Measurements from ENCODE around the gene MGST1. TPM values are rescaled to one million over a fixed set of nuclear protein-coding genes. Genes with fewer than 3 reads are reported as not detected.

Gene MGST1
- polyA plus RNA-seq, 1 donor (not counting 4 experiments of a cell fraction or from before 2014, with no cell fraction given): 160 TPM

- Histone ChIP-seq H3K79me2 (ENCODE audit: control insufficient read depth, insufficient read depth, low read length) (no peaks in the 10 kb centered on the region), H3K4me3 (ENCODE audit: control insufficient read depth in 2 of 3, extremely low read depth in 1 of 3, insufficient read depth in 2 of 3, low read depth in 1 of 3, low read length in 3 of 3) (no peak overlapping the region), H3K27ac (ENCODE audit: control insufficient read depth, insufficient read depth, low read length) (no peak overlapping the region), H3K4me1 (ENCODE audit: control insufficient read depth, extremely low read depth, insufficient read depth, low read length) (no peaks in the 10 kb centered on the region), H2AFZ (ENCODE audit: control insufficient read depth, low read length) (no peak overlapping the region), H3K4me2 (ENCODE audit: control insufficient read depth, extremely low read depth, insufficient read depth, low read depth, low read length) (no peak overlapping the region), H3K27me3 (ENCODE audit: control insufficient read depth, extremely low read depth, insufficient read depth, low read length) (no peaks in the 10 kb centered on the region), H3K36me3 (ENCODE audit: control insufficient read depth in 2 of 2, extremely low read depth in 1 of 2, insufficient read depth in 2 of 2, low read length in 2 of 2) (no peaks in the 10 kb centered on the region), H4K20me1 (ENCODE audit: control insufficient read depth, extremely low read depth, insufficient read depth, low read length) (no peaks in the 10 kb centered on the region), H3K9me1 (ENCODE audit: control insufficient read depth, extremely low read depth, insufficient read depth, low read length) (no peaks in the 10 kb centered on the region), H3K9ac (ENCODE audit: control insufficient read depth, extremely low read depth, insufficient read depth, low read length) (no peak overlapping the region), H3K9me3 (ENCODE audit: control insufficient read depth, low read depth, low read length) (no peaks in the 10 kb centered on the region)
- no peak for TF ChIP-seq EZH2 (IDR thresholded peaks at IDR 0.05; ENCODE audit: low read length)
- dilution Hi-C loops (cut with MboI; ENCODE audit: extremely low pct_ligation_motif_present, low sequenced_read_pairs): no loop called here
- DNase-seq (ENCODE audit: low read depth, low spot score) (no peak), FAIRE-seq (no peak)
Observed at GRCh38 chr12:16387919-16388318, 40.5 kb downstream of the MGST1 start.

- DNase-seq (ENCODE audit: low read depth, low spot score) (no peak), FAIRE-seq (no peak)
- H2AFZ ChIP-seq (ENCODE audit: control insufficient read depth, low read length): no peak overlapping the region
- H3K27me3 ChIP-seq (ENCODE audit: control insufficient read depth, extremely low read depth, insufficient read depth, low read length): no peaks in the 10 kb centered on the region
- H3K4me3 ChIP-seq (ENCODE audit: control insufficient read depth in 2 of 3, extremely low read depth in 1 of 3, insufficient read depth in 2 of 3, low read depth in 1 of 3, low read length in 3 of 3): no peak overlapping the region
- no peak overlapping the region for H3K9ac ChIP-seq (ENCODE audit: control insufficient read depth, extremely low read depth, insufficient read depth, low read length)
- H3K79me2 ChIP-seq (ENCODE audit: control insufficient read depth, insufficient read depth, low read length): no peaks in the 10 kb centered on the region
- H4K20me1 ChIP-seq (ENCODE audit: control insufficient read depth, extremely low read depth, insufficient read depth, low read length): no peaks in the 10 kb centered on the region
- no peaks in the 10 kb centered on the region for H3K4me1 ChIP-seq (ENCODE audit: control insufficient read depth, extremely low read depth, insufficient read depth, low read length)
- no peak overlapping the region for H3K4me2 ChIP-seq (ENCODE audit: control insufficient read depth, extremely low read depth, insufficient read depth, low read depth, low read length)
- dilution Hi-C loops (cut with MboI; ENCODE audit: extremely low pct_ligation_motif_present, low sequenced_read_pairs): no loop called here
- no peaks in the 10 kb centered on the region for H3K9me1 ChIP-seq (ENCODE audit: control insufficient read depth, extremely low read depth, insufficient read depth, low read length)
- H3K36me3 ChIP-seq (ENCODE audit: control insufficient read depth in 2 of 2, extremely low read depth in 1 of 2, insufficient read depth in 2 of 2, low read length in 2 of 2): no peaks in the 10 kb centered on the region
- no peaks in the 10 kb centered on the region for H3K9me3 ChIP-seq (ENCODE audit: control insufficient read depth, low read depth, low read length)
- no peak overlapping the region for H3K27ac ChIP-seq (ENCODE audit: control insufficient read depth, insufficient read depth, low read length)
- no peak for TF ChIP-seq EZH2 (IDR thresholded peaks at IDR 0.05; ENCODE audit: low read length)
- TF ChIP-seq CTCF (optimal IDR thresholded peaks at IDR 0.05 in 1 of 3, IDR thresholded peaks at IDR 0.05 in 1 of 3, conservative IDR thresholded peaks at IDR 0.05 in 1 of 3; ENCODE audit: extremely low read depth in 1 of 3, insufficient read depth in 2 of 3, low read length in 3 of 3): no peak
Observed at GRCh38 chr12:16389594-16389993, 42.1 kb downstream of the MGST1 start.

DNA sequence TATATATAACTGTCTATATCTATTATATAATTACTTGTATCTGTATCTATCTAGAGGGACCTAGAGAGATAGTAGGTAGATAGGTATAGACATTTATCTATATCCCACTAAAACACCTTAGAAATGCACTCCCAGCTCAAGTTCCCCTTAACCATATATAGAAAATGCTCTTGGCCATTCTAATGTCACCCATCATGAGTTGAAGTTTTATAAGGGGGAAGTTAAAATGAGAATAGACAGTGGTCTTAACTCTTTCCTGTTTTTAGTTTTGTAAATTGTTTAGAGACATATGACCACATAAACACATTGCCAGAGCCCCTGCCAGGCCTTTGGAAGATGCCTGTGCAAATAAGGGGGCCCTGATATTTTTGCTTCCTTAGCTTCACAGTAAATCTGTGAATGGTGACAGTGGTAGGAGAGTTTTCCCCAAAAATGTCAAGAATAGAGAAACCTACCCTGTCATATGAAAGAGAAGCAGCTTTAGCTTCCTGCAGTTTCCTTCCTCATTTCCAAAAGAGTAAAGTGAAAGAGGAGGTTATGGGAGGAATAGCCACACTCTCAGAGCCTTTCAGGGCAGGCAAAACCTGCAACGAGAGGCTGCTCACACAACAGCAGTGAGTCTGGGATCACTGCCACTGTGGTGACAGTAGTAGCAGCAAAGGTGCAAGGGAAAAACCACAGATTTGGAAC lies 45.5 kb downstream of the MGST1 start:
- Histone ChIP-seq H3K4me2 (ENCODE audit: control insufficient read depth, extremely low read depth, insufficient read depth, low read depth, low read length) (no peak overlapping the region), H3K9me1 (ENCODE audit: control insufficient read depth, extremely low read depth, insufficient read depth, low read length) (no peaks in the 10 kb centered on the region), H3K27ac (ENCODE audit: control insufficient read depth, insufficient read depth, low read length) (no peak overlapping the region), H3K27me3 (ENCODE audit: control insufficient read depth, extremely low read depth, insufficient read depth, low read length) (no peaks in the 10 kb centered on the region), H2AFZ (ENCODE audit: control insufficient read depth, low read length) (no peak overlapping the region), H3K4me1 (ENCODE audit: control insufficient read depth, extremely low read depth, insufficient read depth, low read length) (no peaks in the 10 kb centered on the region), H4K20me1 (ENCODE audit: control insufficient read depth, extremely low read depth, insufficient read depth, low read length) (no peaks in the 10 kb centered on the region), H3K36me3 (ENCODE audit: control insufficient read depth in 2 of 2, extremely low read depth in 1 of 2, insufficient read depth in 2 of 2, low read length in 2 of 2) (no peaks in the 10 kb centered on the region), H3K4me3 (ENCODE audit: control insufficient read depth in 2 of 3, extremely low read depth in 1 of 3, insufficient read depth in 2 of 3, low read depth in 1 of 3, low read length in 3 of 3) (no peak overlapping the region), H3K79me2 (ENCODE audit: control insufficient read depth, insufficient read depth, low read length) (no peaks in the 10 kb centered on the region), H3K9me3 (ENCODE audit: control insufficient read depth, low read depth, low read length) (no peaks in the 10 kb centered on the region), H3K9ac (ENCODE audit: control insufficient read depth, extremely low read depth, insufficient read depth, low read length) (no peak overlapping the region)
- FAIRE-seq: no peak
- no peak for TF ChIP-seq EZH2 (IDR thresholded peaks at IDR 0.05; ENCODE audit: low read length)
- TF ChIP-seq CTCF (optimal IDR thresholded peaks at IDR 0.05 in 1 of 3, IDR thresholded peaks at IDR 0.05 in 1 of 3, conservative IDR thresholded peaks at IDR 0.05 in 1 of 3; ENCODE audit: extremely low read depth in 1 of 3, insufficient read depth in 2 of 3, low read length in 3 of 3): no peak
- no peak for DNase-seq (ENCODE audit: low read depth, low spot score)
- dilution Hi-C loops (cut with MboI; ENCODE audit: extremely low pct_ligation_motif_present, low sequenced_read_pairs): no loop called here
